Upper lobe of right lung (tissue), 1 donor: Measurements from ENCODE around the gene SNX21. TPM values are rescaled to one million over a fixed set of nuclear protein-coding genes. Genes with fewer than 3 reads are reported as not detected.

Experiments
- ATAC-seq: fragments of 200-7000 bp; cut with Tn5 transposase; one replicate; pipeline ENCODE4 v1.9.1; 2020; ENCODE audit warnings: mild to moderate bottlenecking, moderate library complexity
- DNase-seq: peaks from one replicate; pipeline ENCODE4 v3.0.0-alpha.2; 2020
- H3K27ac ChIP-seq: fragments of 200-600 bp; one replicate; pipeline ENCODE4 v1.8.0; 2022
- H3K27me3 ChIP-seq: fragments of 200-600 bp; one replicate; pipeline ENCODE4 v1.8.0; 2022; ENCODE audit warnings: mild to moderate bottlenecking
- H3K36me3 ChIP-seq: fragments of 200-600 bp; one replicate; pipeline ENCODE4 v1.8.0; 2022
- H3K4me1 ChIP-seq: fragments of 200-600 bp; one replicate; pipeline ENCODE4 v1.8.0; 2022
- H3K4me3 ChIP-seq: fragments of 200-600 bp; one replicate; pipeline ENCODE4 v1.8.0; 2022; ENCODE audit warnings: mild to moderate bottlenecking
- H3K9me3 ChIP-seq: fragments of 200-600 bp; one replicate; pipeline ENCODE4 v1.8.0; 2022
- CTCF ChIP-seq: fragments of 200-600 bp; IDR thresholded peaks from one replicate; pipeline ENCODE4 v1.8.0; 2022; ENCODE audit warnings: antibody characterized with exemption
- intact Hi-C: fragments of 100-400 bp; cut with DNase I; formaldehyde crosslinking; loops from one replicate; pipeline ENCODE4 v1.11.0; 2022
- total RNA-seq: library from RNA; stranded (reverse); fragmentation: NEBNext Ultra II Directional; extraction: Animal tissue kit (Norgen Biotek cat#: 25700); gene quantifications from one replicate; pipeline ENCODE4 v1.2.1, GENCODE V29; 2021
- donor health status: DM: no; HTN: yes; CAD: no; lungs with severe emphysema.

The SNX21 gene
- total RNA-seq, 1 donor from 2014 or later: 23.4 TPM

GRCh38 chr20:45834797-45835161 lies 1.2 kb downstream of the SNX21 start:
- H3K36me3 ChIP-seq: peaks cover 12% of the 10 kb centered on the region
- no peak for DNase-seq
- ATAC-seq: no peak
- intact Hi-C loops: no loop called here
- H3K9me3 ChIP-seq: no peaks in the 10 kb centered on the region
- peak overlapping the region; percentile 76 for H3K4me3 ChIP-seq
- H3K4me1 ChIP-seq: peaks cover 31% of the 10 kb centered on the region
- H3K27me3 ChIP-seq: no peaks in the 10 kb centered on the region
- TF ChIP-seq CTCF: no peak
- H3K27ac ChIP-seq: peak overlapping the region; percentile 90

- TF ChIP-seq CTCF: no peak
- DNase-seq (no peak), ATAC-seq (no peak)
- Histone ChIP-seq H3K4me3 (peak overlapping the region; percentile 76), H3K27ac (no peak overlapping the region), H3K9me3 (no peaks in the 10 kb centered on the region), H3K36me3 (peaks cover 18% of the 10 kb centered on the region), H3K27me3 (no peaks in the 10 kb centered on the region), H3K4me1 (peaks cover 31% of the 10 kb centered on the region)
- intact Hi-C loops: no loop called here
These were observed 1.7 kb downstream of the SNX21 start for GRCh38 chr20:45835329-45835765.

DNA sequence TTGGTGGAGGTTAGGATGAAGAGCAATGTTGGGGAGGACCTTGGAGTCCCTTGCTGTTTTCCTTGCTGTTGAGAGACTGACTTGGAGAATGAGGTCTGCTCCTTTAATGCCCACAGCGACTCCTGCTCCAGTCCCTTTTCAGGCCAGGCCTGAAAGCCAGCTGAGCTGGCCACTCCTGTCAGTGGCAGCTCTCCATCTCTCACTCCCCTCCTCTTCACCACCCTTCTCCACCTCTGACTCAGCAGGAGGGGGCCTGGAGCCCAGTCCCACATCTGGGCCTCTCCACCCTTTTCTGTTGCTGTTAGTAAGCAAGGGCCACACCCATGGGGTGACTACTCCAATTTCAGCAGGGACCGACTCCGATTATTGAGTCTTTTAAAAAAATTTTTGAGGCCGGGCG lies 2.2 kb downstream of the SNX21 start:
- Histone ChIP-seq H3K27ac (no peak overlapping the region), H3K4me3 (no peak overlapping the region), H3K27me3 (no peaks in the 10 kb centered on the region), H3K4me1 (peaks cover 31% of the 10 kb centered on the region), H3K9me3 (no peaks in the 10 kb centered on the region), H3K36me3 (peaks cover 23% of the 10 kb centered on the region)
- ATAC-seq (no peak), DNase-seq (no peak)
- no peak for TF ChIP-seq CTCF
- intact Hi-C loops: no loop called here

- no peak overlapping the region for H3K27ac ChIP-seq
- DNase-seq (no peak), ATAC-seq (no peak)
- TF ChIP-seq CTCF: no peak
- no peak overlapping the region for H3K4me3 ChIP-seq
- H3K9me3 ChIP-seq: no peaks in the 10 kb centered on the region
- H3K4me1 ChIP-seq: peaks cover 29% of the 10 kb centered on the region
- H3K36me3 ChIP-seq: peaks cover 33% of the 10 kb centered on the region
- intact Hi-C loops: no loop called here
- H3K27me3 ChIP-seq: no peaks in the 10 kb centered on the region
These were observed 3.2 kb downstream of the SNX21 start for GRCh38 chr20:45836841-45837240.

GRCh38 chr20:45840700-45841198 lies 7.2 kb downstream of the SNX21 start:
- Histone ChIP-seq H3K4me1 (peaks cover 3% of the 10 kb centered on the region), H3K9me3 (no peaks in the 10 kb centered on the region), H3K27me3 (no peaks in the 10 kb centered on the region), H3K27ac (no peak overlapping the region), H3K36me3 (peaks cover 72% of the 10 kb centered on the region), H3K4me3 (no peak overlapping the region)
- intact Hi-C loops: no loop called here
- TF ChIP-seq CTCF: no peak
- DNase-seq (no peak), ATAC-seq (peak; percentile 28)
